Activated naive CD8-positive, alpha-beta T cell treated with anti-CD3 and anti-CD28 coated beads, Interleukin-2, amount 50 U/mL, for 24 hours (primary cell): ENCODE results near the gene CAMLG.

Experiments
- ATAC-seq: fragments of 150-1000 bp; cut with Tn5 transposase; one replicate; pipeline ENCODE4 v1.10.0; 2021
- DNase-seq: peaks from one replicate; pipeline ENCODE4 v3.0.0; 2021
- H3K27ac Mint-ChIP-seq: one replicate; pipeline ENCODE4 v1.8.0; 2021; ENCODE audit warnings: mild to moderate bottlenecking, mixed read lengths
- H3K27me3 Mint-ChIP-seq: one replicate; pipeline ENCODE4 v1.8.0; 2021; ENCODE audit warnings: mixed read lengths
- H3K36me3 Mint-ChIP-seq: one replicate; pipeline ENCODE4 v1.8.0; 2021; ENCODE audit warnings: low read depth, mixed read lengths
- H3K4me1 Mint-ChIP-seq: one replicate; pipeline ENCODE4 v1.8.0; 2021; ENCODE audit warnings: mixed read lengths
- H3K4me3 Mint-ChIP-seq: one replicate; pipeline ENCODE4 v1.8.0; 2021; ENCODE audit warnings: mild to moderate bottlenecking, moderate library complexity, mixed read lengths
- H3K9me3 Mint-ChIP-seq: one replicate; pipeline ENCODE4 v1.8.0; 2021; ENCODE audit warnings: mixed read lengths

The CAMLG gene

DNA sequence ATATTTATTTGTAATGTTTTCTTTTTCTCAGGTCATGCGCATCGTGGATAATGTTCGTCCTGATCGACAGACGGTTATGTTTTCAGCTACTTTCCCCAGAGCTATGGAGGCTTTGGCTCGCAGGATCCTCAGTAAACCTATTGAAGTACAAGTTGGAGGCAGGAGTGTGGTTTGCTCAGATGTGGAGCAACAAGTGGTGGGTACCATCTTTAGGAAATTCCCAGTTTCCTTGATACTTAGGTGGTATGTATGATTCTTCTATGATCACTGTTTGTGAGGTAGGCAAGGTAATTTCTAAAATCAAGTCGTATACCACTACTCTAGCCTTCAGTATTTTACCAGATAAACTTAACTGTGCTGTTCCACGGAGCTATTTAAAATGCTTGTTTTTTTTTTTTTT lies 56.5 kb downstream of the CAMLG start:
- ATAC-seq (no peak), DNase-seq (no peak)
- no peaks in the 10 kb centered on the region for H3K27me3 Mint-ChIP-seq
- no peaks in the 10 kb centered on the region for H3K4me1 Mint-ChIP-seq
- H3K9me3 Mint-ChIP-seq: no peaks in the 10 kb centered on the region
- H3K4me3 Mint-ChIP-seq: no peak overlapping the region
- H3K27ac Mint-ChIP-seq: no peak overlapping the region
- H3K36me3 Mint-ChIP-seq: peaks cover 65% of the 10 kb centered on the region

DNA sequence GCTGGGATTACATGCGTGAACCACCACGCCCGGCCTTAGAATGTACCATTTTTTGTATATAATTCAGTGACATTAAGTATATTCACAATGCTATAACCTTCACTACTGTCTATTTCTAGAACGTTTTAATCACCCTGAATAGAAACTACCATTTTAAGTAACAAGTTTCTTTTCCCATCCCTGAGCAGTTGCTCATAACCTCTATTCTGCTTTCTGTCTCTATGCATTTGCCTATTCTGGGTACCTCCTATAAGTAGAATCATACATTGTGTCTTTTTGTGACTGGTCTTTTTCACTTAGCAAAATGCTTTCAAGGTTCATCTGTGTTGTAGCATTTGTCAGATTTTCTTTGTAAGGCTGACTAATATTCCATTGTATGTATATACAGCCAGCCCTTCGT lies 60.1 kb downstream of the CAMLG start:
- H3K27me3 Mint-ChIP-seq: no peaks in the 10 kb centered on the region
- no peaks in the 10 kb centered on the region for H3K4me1 Mint-ChIP-seq
- ATAC-seq (no peak), DNase-seq (no peak)
- no peak overlapping the region for H3K4me3 Mint-ChIP-seq
- H3K9me3 Mint-ChIP-seq: no peaks in the 10 kb centered on the region
- no peak overlapping the region for H3K27ac Mint-ChIP-seq
- H3K36me3 Mint-ChIP-seq: peaks cover 60% of the 10 kb centered on the region
